MM.1S (cell line): Measurements from ENCODE around the gene TCAIM.

Experiments used
- EZH2 ChIP-seq: fragments of 300-600 bp; sonication (generic); optimal IDR thresholded peaks from 2 replicates; pipeline ENCODE3; 2017; ENCODE audit warnings: low read depth, mild to moderate bottlenecking, antibody characterized with exemption, low read length, mixed read lengths
- EZH2phosphoT487 ChIP-seq: fragments of 300-600 bp; sonication (generic); IDR thresholded peaks from 2 replicates; pipeline ENCODE4 v1.6.1; 2018; ENCODE audit warnings: antibody characterized with exemption, low read length
- TF ChIP-seq, protein P1 (sequence below): fragments of 300-600 bp; sonication (generic); IDR thresholded peaks from 2 replicates; pipeline ENCODE4 v1.5.1; 2016; ENCODE audit warnings: antibody characterized with exemption, low read length, mixed read lengths

DNA sequence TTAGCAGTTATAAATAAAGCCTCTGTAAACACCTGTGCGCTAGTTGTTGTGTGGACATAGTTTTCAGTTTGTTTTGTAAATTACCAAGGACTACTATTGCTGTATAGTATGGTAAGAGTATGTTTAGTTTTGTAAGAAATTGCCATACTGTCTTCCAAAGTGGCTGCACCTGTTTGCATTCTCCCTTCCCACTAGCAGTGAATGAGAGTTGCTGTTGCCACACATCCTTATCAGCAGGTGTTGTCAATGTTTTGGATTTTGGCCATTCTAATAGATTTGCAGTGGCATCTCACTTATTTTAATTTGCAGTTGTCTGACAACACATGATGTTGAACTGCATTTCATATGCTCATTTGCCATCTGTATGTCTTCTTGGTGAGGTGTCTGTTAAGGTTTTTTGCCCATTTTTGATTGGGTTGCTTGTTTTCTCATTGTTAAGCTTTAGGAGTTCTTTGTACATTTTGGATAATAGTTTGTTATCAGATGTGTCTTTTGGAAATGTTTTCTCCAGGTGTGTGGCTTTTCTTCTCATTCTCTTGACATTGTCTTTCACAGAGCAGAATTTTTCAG, 14.9 kb downstream of the TCAIM start:
- TF ChIP-seq, protein P1, sequence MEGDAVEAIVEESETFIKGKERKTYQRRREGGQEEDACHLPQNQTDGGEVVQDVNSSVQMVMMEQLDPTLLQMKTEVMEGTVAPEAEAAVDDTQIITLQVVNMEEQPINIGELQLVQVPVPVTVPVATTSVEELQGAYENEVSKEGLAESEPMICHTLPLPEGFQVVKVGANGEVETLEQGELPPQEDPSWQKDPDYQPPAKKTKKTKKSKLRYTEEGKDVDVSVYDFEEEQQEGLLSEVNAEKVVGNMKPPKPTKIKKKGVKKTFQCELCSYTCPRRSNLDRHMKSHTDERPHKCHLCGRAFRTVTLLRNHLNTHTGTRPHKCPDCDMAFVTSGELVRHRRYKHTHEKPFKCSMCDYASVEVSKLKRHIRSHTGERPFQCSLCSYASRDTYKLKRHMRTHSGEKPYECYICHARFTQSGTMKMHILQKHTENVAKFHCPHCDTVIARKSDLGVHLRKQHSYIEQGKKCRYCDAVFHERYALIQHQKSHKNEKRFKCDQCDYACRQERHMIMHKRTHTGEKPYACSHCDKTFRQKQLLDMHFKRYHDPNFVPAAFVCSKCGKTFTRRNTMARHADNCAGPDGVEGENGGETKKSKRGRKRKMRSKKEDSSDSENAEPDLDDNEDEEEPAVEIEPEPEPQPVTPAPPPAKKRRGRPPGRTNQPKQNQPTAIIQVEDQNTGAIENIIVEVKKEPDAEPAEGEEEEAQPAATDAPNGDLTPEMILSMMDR: no peak
- TF ChIP-seq EZH2 (no peak), EZH2phosphoT487 (no peak)
